ENCODE measurements around the gene MED29. TPM values are rescaled to one million over a fixed set of nuclear protein-coding genes. Genes with fewer than 3 reads are reported as not detected.

Gene MED29
- total RNA-seq, 2 experiments from 2014 or later: 45.0 to 46.1 TPM

GRCh38 chr19:39356647-39357046 lies 34.5 kb upstream of the MED29 start:
- Histone ChIP-seq H3K27ac (ENCODE audit: low read depth in 1 of 2, low read length in 2 of 2) (no peak overlapping the region), H3K36me3 (ENCODE audit: insufficient read depth, low read length) (peaks cover 82% of the 10 kb centered on the region), H3K4me1 (ENCODE audit: insufficient read depth, low read length) (no peaks in the 10 kb centered on the region), H3K27me3 (ENCODE audit: control insufficient read depth in 1 of 2, insufficient read depth in 2 of 2, low read length in 2 of 2) (no peaks in the 10 kb centered on the region), H3K4me3 (ENCODE audit: low read length) (no peak overlapping the region), H3K9me3 (ENCODE audit: control insufficient read depth in 1 of 2, insufficient read depth in 1 of 2, low read length in 2 of 2) (no peaks in the 10 kb centered on the region)
- Mint-ChIP-seq H3K27me3 (no peaks in the 10 kb centered on the region), H3K27ac (no peak overlapping the region), H3K36me3 (ENCODE audit: low read depth) (peaks cover 90% of the 10 kb centered on the region), H3K9me3 (no peaks in the 10 kb centered on the region), H3K4me3 (no peak overlapping the region), H3K4me1 (ENCODE audit: low read depth) (peaks cover 7% of the 10 kb centered on the region)
- ChIA-PET CTCF (no interaction called here), POLR2A (no interaction called here)
- no peak for ATAC-seq (ENCODE audit: poor library complexity)
- no peak for DNase-seq
- intact Hi-C loops (cut with DNase I, micrococcal nuclease): no loop called here
- TF ChIP-seq CTCF (IDR thresholded peaks at IDR 0.05): no peak

GRCh38 chr19:39359026-39359425 lies 32.2 kb upstream of the MED29 start:
- intact Hi-C loops (cut with DNase I, micrococcal nuclease): no loop called here
- H3K27ac Mint-ChIP-seq: no peak overlapping the region

DNA sequence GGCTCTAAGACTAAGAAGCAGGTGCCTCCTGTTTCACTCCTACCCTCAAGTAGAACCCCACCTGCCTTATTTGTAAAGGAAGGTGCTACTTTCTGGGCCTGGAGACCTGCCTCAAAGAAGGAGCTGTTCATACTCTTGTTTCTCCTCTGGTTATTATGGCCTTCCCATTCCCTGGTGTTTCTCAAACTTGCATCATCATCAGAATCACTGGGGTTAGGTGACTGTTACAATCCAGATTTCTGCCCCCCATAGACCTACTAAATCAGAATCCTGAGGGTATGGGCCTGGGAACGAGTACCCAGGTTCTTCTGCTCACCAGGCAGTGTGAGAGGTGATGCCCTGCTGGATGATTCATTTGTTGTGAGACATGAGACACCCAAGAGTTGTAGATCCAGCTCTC lies 30.6 kb upstream of the MED29 start:
- ATAC-seq (ENCODE audit: poor library complexity) (no peak), DNase-seq (no peak)
- Mint-ChIP-seq H3K27ac (no peak overlapping the region), H3K4me3 (no peak overlapping the region), H3K27me3 (no peaks in the 10 kb centered on the region), H3K36me3 (ENCODE audit: low read depth) (peaks cover 95% of the 10 kb centered on the region), H3K4me1 (ENCODE audit: low read depth) (no peaks in the 10 kb centered on the region), H3K9me3 (no peaks in the 10 kb centered on the region)
- POLR2A ChIA-PET: no interaction called here
- Histone ChIP-seq H3K4me1 (ENCODE audit: insufficient read depth, low read length) (no peaks in the 10 kb centered on the region), H3K4me3 (ENCODE audit: low read length) (no peak overlapping the region), H3K27ac (ENCODE audit: low read depth in 1 of 2, low read length in 2 of 2) (no peak overlapping the region), H3K9me3 (ENCODE audit: control insufficient read depth in 1 of 2, insufficient read depth in 1 of 2, low read length in 2 of 2) (no peaks in the 10 kb centered on the region), H3K27me3 (ENCODE audit: control insufficient read depth in 1 of 2, insufficient read depth in 2 of 2, low read length in 2 of 2) (no peaks in the 10 kb centered on the region), H3K36me3 (ENCODE audit: insufficient read depth, low read length) (peaks cover 81% of the 10 kb centered on the region)
- CTCF ChIA-PET: no interaction called here
- TF ChIP-seq CTCF (IDR thresholded peaks at IDR 0.05): no peak
- intact Hi-C loops (cut with DNase I, micrococcal nuclease): no loop called here

More at GRCh38 chr19:39359026-39359425, 32.2 kb upstream of the MED29 start:
- Histone ChIP-seq H3K36me3 (ENCODE audit: insufficient read depth, low read length) (peaks cover 87% of the 10 kb centered on the region), H3K4me1 (ENCODE audit: insufficient read depth, low read length) (no peaks in the 10 kb centered on the region), H3K27ac (ENCODE audit: low read depth in 1 of 2, low read length in 2 of 2) (no peak overlapping the region), H3K27me3 (ENCODE audit: control insufficient read depth in 1 of 2, insufficient read depth in 2 of 2, low read length in 2 of 2) (no peaks in the 10 kb centered on the region), H3K4me3 (ENCODE audit: low read length) (no peak overlapping the region), H3K9me3 (ENCODE audit: control insufficient read depth in 1 of 2, insufficient read depth in 1 of 2, low read length in 2 of 2) (no peaks in the 10 kb centered on the region)
- Mint-ChIP-seq H3K27me3 (no peaks in the 10 kb centered on the region), H3K4me3 (no peak overlapping the region), H3K9me3 (no peaks in the 10 kb centered on the region), H3K4me1 (ENCODE audit: low read depth) (no peaks in the 10 kb centered on the region), H3K36me3 (ENCODE audit: low read depth) (peaks cover 95% of the 10 kb centered on the region)
- TF ChIP-seq CTCF (IDR thresholded peaks at IDR 0.05): no peak
- ChIA-PET CTCF (no interaction called here), POLR2A (no interaction called here)
- no peak for ATAC-seq (ENCODE audit: poor library complexity)
- no peak for DNase-seq

Data from CD4-positive, alpha-beta T cell (primary cell).